Right kidney (tissue), 1 donor: ENCODE results near the gene EML6.

Experiments
- DNase-seq: peaks from one replicate; pipeline ENCODE4 v3.0.0-alpha.2; 2016

EML6 gene

GRCh38 chr2:55003706-55004639 is 280.5 kb downstream of the EML6 start:
- no peak for DNase-seq

- no peak for DNase-seq
Measured at GRCh38 chr2:55006306-55006705, 282.8 kb downstream of the EML6 start.

GRCh38 chr2:55009277-55010060 is 286.0 kb downstream of the EML6 start:
- no peak for DNase-seq

GRCh38 chr2:55010149-55010591 is 286.7 kb downstream of the EML6 start:
- peak; percentile 33 for DNase-seq

GRCh38 chr2:55010915-55011314 is 287.5 kb downstream of the EML6 start:
- no peak for DNase-seq

DNA sequence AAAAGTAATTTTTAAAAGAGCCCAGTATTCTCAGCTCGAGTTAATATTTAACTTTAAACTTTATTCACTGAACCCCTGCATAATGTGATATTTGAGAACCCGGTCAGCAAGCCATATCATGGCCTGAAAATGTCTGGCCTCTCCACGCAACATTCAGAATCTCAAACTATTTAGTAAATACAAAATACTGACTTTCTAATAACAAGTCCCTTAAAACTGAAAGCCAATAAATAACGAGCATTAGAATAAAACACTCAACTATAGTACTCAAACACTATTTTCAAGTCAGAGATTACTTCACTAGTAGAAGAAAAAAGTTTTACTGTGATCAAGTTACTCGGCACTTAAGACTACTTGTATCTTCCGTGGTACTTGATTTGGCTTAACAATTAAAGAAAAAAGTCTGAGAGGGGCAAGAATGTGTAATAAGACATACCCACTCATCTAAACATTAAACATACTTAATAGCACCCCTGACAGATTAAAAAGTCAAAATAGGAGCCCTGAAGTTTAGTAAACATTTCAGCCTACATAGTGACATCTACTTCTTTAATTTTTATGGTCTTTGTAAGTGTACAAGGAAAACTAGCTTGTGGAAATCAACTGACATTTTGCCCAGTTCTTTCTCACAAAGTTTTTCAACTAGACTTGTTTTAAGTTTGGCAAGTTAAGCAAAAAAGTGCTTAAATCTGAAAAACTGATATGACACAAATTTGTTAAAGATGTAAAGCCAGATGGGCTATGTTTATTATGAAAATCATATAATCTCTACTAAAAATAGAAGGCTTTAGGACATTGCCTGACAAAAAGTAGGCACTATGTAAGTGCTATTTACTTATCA is 288.6 kb downstream of the EML6 start:
- peak; percentile 43 for DNase-seq

DNA sequence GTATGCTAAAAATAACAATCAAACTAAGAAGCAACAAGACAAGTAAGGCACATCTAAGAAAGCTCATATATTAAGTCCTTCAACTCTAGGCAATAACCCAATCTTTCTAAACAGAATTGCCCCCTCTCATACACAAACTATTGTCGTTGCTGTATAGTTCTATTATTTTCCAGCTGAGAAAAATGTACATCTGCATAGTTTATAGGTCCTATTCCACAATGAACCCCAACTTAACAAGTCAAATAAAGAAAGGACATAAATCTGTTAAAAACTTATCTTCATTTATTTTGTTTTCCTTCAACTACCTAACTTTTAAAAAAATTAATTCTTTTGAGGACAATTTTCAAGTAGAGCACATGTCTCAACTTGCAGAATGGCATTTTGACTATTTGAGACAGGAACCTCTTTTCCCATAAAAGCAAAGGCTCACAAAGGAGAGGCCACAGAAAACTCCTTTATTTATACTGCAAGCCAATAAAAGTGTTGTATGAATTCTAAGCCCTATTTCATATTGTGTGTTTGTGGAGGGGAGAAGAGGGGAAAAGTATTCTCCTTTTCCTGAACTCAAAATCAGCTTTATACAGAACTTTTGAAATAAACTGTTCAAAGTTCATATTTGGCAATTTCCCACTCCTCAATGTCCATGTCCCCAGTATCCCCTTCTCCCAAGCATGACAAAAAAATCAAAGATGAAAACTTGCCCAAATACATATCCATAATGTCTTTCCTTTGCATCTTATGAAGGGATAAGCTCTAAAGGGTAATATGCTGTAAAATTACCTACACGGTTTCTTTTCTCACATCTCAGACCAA is 289.4 kb downstream of the EML6 start:
- DNase-seq, result no peak

- no peak for DNase-seq
Measured at GRCh38 chr2:55013936-55014335, 290.5 kb downstream of the EML6 start.

DNA sequence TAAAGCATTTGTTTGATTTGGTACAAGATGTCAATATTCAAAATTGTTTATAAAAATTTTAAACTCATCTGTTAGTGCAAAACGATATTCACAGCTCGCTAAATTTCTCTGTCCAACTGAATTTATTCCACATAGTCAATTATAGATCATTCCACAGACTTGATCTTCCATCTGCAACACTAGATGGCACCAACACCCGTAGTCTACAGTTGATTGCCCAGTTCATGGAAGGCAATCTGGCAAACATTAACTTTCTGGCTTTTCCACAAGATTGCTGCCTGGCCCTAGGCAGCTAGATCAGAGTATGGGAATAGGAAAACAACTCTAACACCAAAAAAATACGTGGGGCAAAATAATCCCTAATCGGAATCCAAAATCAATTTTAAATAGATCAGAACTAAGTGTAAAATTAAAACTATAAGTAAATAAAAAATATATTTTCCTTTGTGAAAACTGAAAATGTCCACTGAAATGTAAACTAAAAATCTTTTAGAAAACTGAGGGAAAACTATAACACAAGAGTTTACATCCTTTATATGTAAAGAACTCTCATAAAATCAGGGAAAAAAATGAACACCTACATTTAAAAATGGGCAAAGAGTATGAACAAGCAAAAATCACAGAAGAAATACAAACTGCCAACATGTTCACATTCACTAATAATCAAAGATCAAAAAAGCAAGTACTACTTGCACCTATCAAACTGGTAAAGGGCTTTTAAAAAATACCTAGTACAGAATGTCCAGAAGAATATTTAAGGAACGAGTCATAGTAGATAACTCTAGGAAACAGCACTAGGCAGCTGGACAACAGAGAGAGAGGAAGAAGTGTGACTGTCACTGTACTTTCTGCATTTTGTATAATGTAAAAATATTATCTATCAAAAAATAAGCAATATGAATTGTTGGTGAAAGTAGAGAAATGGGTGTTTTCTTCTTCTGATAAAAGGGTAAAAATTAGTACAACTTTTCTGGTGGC is 291.8 kb downstream of the EML6 start:
- DNase-seq, result peak; percentile 13

DNA sequence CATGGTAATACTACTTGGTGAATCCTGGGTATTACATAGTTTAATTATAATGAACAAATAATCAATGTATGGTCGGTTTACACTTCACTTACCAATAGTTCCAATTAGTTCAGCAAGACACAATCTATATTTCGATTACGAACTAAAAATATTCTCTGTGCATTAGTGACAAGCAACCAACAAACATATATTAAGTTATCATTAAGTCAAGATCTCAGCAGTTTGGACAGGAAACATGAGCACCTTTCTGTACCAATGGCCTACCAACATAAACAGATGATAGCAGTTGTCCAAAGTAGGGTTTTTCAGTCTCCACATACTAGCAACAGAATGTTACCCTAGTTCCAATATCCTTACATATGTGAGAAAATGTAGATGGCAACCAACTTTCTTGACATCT is 294.0 kb downstream of the EML6 start:
- DNase-seq, result no peak

DNA sequence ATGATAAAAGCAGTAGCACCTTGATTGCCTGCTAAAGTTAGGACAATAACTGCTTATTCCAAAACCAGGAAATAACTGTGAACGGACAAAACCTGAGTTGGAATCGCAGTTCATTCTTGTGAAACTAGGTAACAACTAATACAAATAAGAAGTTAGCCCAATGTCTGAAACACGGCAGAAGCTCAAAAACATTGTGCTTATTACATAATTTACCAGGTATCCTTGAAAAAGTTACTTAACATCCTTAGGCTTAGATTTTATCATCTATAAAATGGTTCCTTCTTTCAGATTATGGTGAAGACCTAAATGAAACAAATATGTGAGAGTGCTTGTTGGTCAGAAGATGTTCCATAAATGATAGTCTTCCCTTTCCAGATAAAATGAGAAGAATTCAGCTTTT is 294.4 kb downstream of the EML6 start:
- DNase-seq, result no peak

DNA sequence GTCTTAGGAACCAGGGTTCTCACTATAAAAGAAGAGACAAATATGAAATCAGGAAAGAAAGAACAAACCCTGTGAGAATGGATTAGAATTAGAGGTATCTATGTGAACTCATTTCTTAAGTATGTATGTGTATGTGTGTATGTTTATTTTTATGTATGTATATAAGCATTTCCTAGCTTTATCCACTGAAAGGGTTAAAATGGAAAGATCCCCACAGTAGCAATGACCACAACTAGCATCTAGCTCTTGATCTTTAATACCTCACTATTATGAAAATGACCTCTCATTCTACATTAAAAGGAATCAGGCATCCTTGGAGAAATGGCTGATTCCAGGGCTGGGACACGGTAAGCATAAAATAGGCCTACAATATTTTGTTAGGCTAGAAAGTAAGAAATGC is 295.2 kb downstream of the EML6 start:
- DNase-seq, result no peak

DNA sequence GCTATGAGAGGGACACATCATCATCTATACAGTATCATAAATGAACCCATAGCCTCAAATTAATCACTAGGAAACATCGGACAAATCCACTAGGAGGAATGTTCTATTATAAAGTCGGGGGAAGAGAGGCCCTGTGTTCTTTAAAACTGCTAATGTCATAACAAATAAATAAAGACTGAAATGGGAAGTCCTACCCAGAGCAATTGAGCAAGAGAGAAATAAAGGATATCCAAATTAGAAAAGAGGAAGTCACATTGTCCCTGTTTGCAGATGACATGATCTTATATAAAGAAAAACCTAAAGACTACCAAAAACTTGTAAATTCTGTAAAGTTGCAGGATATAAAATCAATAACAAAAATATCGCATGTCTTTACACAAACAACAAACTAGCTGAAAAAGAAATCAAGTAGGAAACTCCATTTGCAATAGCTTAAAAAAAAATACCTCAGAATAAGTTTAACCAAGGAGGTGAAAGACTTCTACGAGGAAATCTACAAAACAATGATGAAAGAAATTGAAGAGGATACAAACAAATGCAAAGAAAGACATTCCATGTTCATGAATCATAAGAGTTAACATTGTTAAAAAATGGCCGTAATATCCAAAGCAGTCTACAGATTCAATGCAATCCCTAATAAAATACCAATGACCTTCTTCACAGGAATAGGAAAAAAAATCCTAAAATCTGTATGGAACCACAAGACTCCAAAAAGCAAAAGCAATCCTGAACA is 296.2 kb downstream of the EML6 start:
- DNase-seq, result no peak
